ENCODE data around the gene ACAP1. TPM values are rescaled to one million over a fixed set of nuclear protein-coding genes. Genes with fewer than 3 reads are reported as not detected.

Gene ACAP1
- total RNA-seq, 1 donor from 2014 or later: 23.2 TPM

- H3K9me3 ChIP-seq: no peaks in the 10 kb centered on the region
- H3K27ac ChIP-seq: no peak overlapping the region
- ATAC-seq (no peak), DNase-seq (no peak)
- peaks cover 14% of the 10 kb centered on the region for H3K4me1 ChIP-seq
- no peaks in the 10 kb centered on the region for H3K36me3 ChIP-seq
- H3K27me3 ChIP-seq: no peaks in the 10 kb centered on the region
- no peak overlapping the region for H3K4me3 ChIP-seq
- intact Hi-C loops (cut with DNase I): no loop called here
- TF ChIP-seq CTCF (IDR thresholded peaks at IDR 0.05): no peak
Observed at GRCh38 chr17:7379134-7379533, 42.8 kb downstream of the ACAP1 start.

DNA sequence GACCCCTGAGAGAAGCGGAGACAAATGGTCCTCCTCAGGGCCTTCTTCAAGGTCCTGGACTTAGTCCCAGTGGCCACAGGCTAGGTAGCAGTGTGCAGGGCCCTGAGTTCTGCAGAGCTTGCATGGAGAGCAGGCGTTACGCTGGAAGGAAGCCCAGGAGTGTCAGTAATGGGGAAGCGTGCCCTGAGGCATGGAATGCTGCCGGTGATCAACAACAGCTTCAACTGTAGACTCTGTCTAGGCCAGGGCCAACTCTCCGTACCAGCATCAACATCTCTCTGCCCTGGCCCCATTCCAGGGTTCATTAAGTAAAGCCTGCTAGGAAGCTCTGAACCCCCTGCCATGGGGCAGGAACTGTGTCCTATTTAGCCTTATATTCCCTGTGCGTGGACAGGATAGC lies 44.0 kb downstream of the ACAP1 start:
- Histone ChIP-seq H3K36me3 (no peaks in the 10 kb centered on the region), H3K4me1 (peaks cover 14% of the 10 kb centered on the region), H3K27me3 (no peaks in the 10 kb centered on the region), H3K27ac (peak overlapping the region; percentile 74), H3K9me3 (no peaks in the 10 kb centered on the region), H3K4me3 (peak overlapping the region; percentile 57)
- DNase-seq (peak; percentile 72), ATAC-seq (peak; percentile 69)
- TF ChIP-seq CTCF (IDR thresholded peaks at IDR 0.05): no peak
- intact Hi-C loops (cut with DNase I): no loop called here

GRCh38 chr17:7380855-7381683 lies 44.7 kb downstream of the ACAP1 start, which contains the start of gene TNK1:
Gene TNK1 (plus strand): TSS chr17:7381089. CDS start chr17:7382927, 1,838 bp downstream.
- Histone ChIP-seq H3K4me3 (peak within 1 kb of the TSS; percentile 57), H3K9me3 (no peaks in the 10 kb centered on the region), H3K4me1 (peaks cover 14% of the 10 kb centered on the region), H3K27me3 (no peaks in the 10 kb centered on the region), H3K27ac (peak within 1 kb of the TSS; percentile 74), H3K36me3 (no peaks in the 10 kb centered on the region)
- intact Hi-C loops (cut with DNase I): no loop called here
- peak; percentile 83 for ATAC-seq
- DNase-seq: peak; percentile 88
- no peak for TF ChIP-seq CTCF (IDR thresholded peaks at IDR 0.05)

DNA sequence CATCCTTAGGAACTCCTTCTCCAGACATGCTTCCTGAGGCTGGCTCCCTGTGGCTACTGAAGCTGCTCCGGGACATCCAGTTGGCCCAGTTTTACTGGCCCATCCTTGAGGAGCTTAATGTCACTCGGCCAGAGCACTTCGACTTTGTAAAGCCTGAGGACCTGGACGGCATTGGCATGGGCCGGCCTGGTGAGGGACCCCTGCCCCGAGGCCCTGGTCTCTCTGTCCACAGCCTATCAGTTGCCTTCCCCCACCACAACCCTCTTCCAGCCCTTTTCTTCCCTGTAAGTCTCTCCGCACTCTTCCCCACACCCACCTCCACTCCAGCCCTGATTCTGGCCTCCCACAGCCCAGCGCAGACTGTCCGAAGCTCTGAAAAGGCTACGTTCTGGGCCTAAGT lies 46.6 kb downstream of the ACAP1 start:
- no peaks in the 10 kb centered on the region for H3K36me3 ChIP-seq
- intact Hi-C loops (cut with DNase I): no loop called here
- H3K27ac ChIP-seq: no peak overlapping the region
- DNase-seq (no peak), ATAC-seq (no peak)
- no peaks in the 10 kb centered on the region for H3K27me3 ChIP-seq
- peaks cover 14% of the 10 kb centered on the region for H3K4me1 ChIP-seq
- no peak overlapping the region for H3K4me3 ChIP-seq
- TF ChIP-seq CTCF (IDR thresholded peaks at IDR 0.05): no peak
- H3K9me3 ChIP-seq: no peaks in the 10 kb centered on the region

- H3K9me3 ChIP-seq: no peaks in the 10 kb centered on the region
- H3K27me3 ChIP-seq: no peaks in the 10 kb centered on the region
- ATAC-seq (no peak), DNase-seq (no peak)
- peaks cover 2% of the 10 kb centered on the region for H3K36me3 ChIP-seq
- TF ChIP-seq CTCF (IDR thresholded peaks at IDR 0.05): no peak
- intact Hi-C loops (cut with DNase I): no loop called here
- peak overlapping the region; percentile 48 for H3K4me3 ChIP-seq
- H3K4me1 ChIP-seq: peaks cover 14% of the 10 kb centered on the region
- no peak overlapping the region for H3K27ac ChIP-seq
Observed at GRCh38 chr17:7383371-7383741, 47.0 kb downstream of the ACAP1 start.
